Measurements from ENCODE around the gene CLDN3. TPM values are rescaled to one million over a fixed set of nuclear protein-coding genes. Genes with fewer than 3 reads are reported as not detected.

Gene CLDN3
- total and polyA plus RNA-seq, 10 of the 15 experiments (the other 5 are each of a cell fraction or from before 2014, with no cell fraction given) = 0.05 TPM; not detected in 9

- ChIA-PET SMC1A (ENCODE audit: uncharacterized antibody, unreplicated experiment) (no interaction called here), POLR2A (no interaction called here), CTCF (interaction anchor here (1.4 kb wide), 1 partner anchor 10 kb away, joined by 3 read pairs; no protein-coding TSS in a partner anchor), RAD21 (ENCODE audit: unreplicated experiment) (no interaction called here)
- Histone ChIP-seq H3K9me3 (replicated peaks; ENCODE audit: control insufficient read depth, insufficient read depth, low read length) (no peaks in the 10 kb centered on the region), H2AFZ (ENCODE audit: control insufficient read depth, low read depth, low read length) (no peak overlapping the region), H3K4me3 (no peak overlapping the region), H3K4me1 (ENCODE audit: control insufficient read depth, insufficient read depth, low read length) (no peaks in the 10 kb centered on the region), H3K79me2 (ENCODE audit: control insufficient read depth, insufficient read depth, low read length) (no peaks in the 10 kb centered on the region), H4K20me1 (ENCODE audit: control insufficient read depth, insufficient read depth) (no peaks in the 10 kb centered on the region), H3K27me3 (replicated peaks in 1 of 2; ENCODE audit: control insufficient read depth in 2 of 2, insufficient read depth in 2 of 2, low read length in 1 of 2) (no peaks in the 10 kb centered on the region), H3K9ac (ENCODE audit: control insufficient read depth, insufficient read depth, low read length) (no peak overlapping the region), H3K27ac (ENCODE audit: control insufficient read depth, insufficient read depth) (no peak overlapping the region), H3K36me3 (ENCODE audit: control insufficient read depth in 2 of 2, insufficient read depth in 2 of 2, low read length in 1 of 2) (no peaks in the 10 kb centered on the region), H3K4me2 (ENCODE audit: control insufficient read depth, insufficient read depth) (no peak overlapping the region)
- 58% methylated on average over 4 of the region's 4 CpGs for WGBS (ENCODE audit: insufficient coverage, insufficient replicate concordance, low lambda C conversion rate, missing lambda C conversion rate)
- intact Hi-C loops (cut with micrococcal nuclease; ENCODE audit: unreplicated experiment) (no loop called here), in situ Hi-C loops (cut with MboI) (no loop called here)
- no TSS peak for BruUV-seq (replicated peaks)
- no peak for TF ChIP-seq ZZZ3 (IDR thresholded peaks at IDR 0.05; ENCODE audit: control insufficient read depth, insufficient read length, low read depth)
- TF ChIP-seq NFYB (IDR thresholded peaks at IDR 0.05; ENCODE audit: insufficient read depth, low read depth, low read length) = no peak
- no peak for TF ChIP-seq PAX8 (IDR thresholded peaks at IDR 0.05)
- no peak for TF ChIP-seq TBL1XR1 (IDR thresholded peaks at IDR 0.05; ENCODE audit: low read depth, low read length)
- TF ChIP-seq ASH2L (IDR thresholded peaks at IDR 0.05; ENCODE audit: borderline replicate concordance, low read depth) = no peak
- no peak for TF ChIP-seq EED (IDR thresholded peaks at IDR 0.05; ENCODE audit: low read depth)
- FAIRE-seq (no peak), DNase-seq (ENCODE audit: low read depth, low spot score) (no peak), ATAC-seq (no peak)
Measured at GRCh38 chr7:73802459-73802858, 32.4 kb upstream of the CLDN3 start.

GRCh38 chr7:73801577-73801976 lies 31.5 kb upstream of the CLDN3 start:
- intact Hi-C loops (cut with micrococcal nuclease; ENCODE audit: unreplicated experiment) = no loop called here
- ATAC-seq (no peak), DNase-seq (ENCODE audit: low read depth, low spot score) (no peak), FAIRE-seq (no peak)
- BruUV-seq (replicated peaks) = no TSS peak
- Histone ChIP-seq H2AFZ (ENCODE audit: control insufficient read depth, low read depth, low read length) (no peak overlapping the region), H3K27me3 (replicated peaks in 1 of 2; ENCODE audit: control insufficient read depth in 2 of 2, insufficient read depth in 2 of 2, low read length in 1 of 2) (no peaks in the 10 kb centered on the region), H3K27ac (ENCODE audit: control insufficient read depth, insufficient read depth) (no peak overlapping the region), H3K4me3 (no peak overlapping the region), H3K36me3 (ENCODE audit: control insufficient read depth in 2 of 2, insufficient read depth in 2 of 2, low read length in 1 of 2) (no peaks in the 10 kb centered on the region), H3K4me1 (ENCODE audit: control insufficient read depth, insufficient read depth, low read length) (no peaks in the 10 kb centered on the region), H3K79me2 (ENCODE audit: control insufficient read depth, insufficient read depth, low read length) (no peaks in the 10 kb centered on the region), H3K9me3 (replicated peaks; ENCODE audit: control insufficient read depth, insufficient read depth, low read length) (no peaks in the 10 kb centered on the region), H4K20me1 (ENCODE audit: control insufficient read depth, insufficient read depth) (no peaks in the 10 kb centered on the region), H3K9ac (ENCODE audit: control insufficient read depth, insufficient read depth, low read length) (no peak overlapping the region), H3K4me2 (ENCODE audit: control insufficient read depth, insufficient read depth) (no peak overlapping the region)
- TF ChIP-seq MXI1 (IDR thresholded peaks at IDR 0.05; ENCODE audit: low read depth, low read length) (no peak), HSF1 (IDR thresholded peaks at IDR 0.05; ENCODE audit: low read depth, low read length) (no peak), CHD2 (IDR thresholded peaks at IDR 0.05; ENCODE audit: borderline replicate concordance, low read depth, low read length) (no peak), ZNF592 (IDR thresholded peaks at IDR 0.05) (no peak)
- WGBS (ENCODE audit: insufficient coverage, insufficient replicate concordance, low lambda C conversion rate, missing lambda C conversion rate) = 0% methylated on average over 1 of the region's 1 CpG
- in situ Hi-C loops (cut with MboI) = no loop called here
- RAD21 ChIA-PET (ENCODE audit: unreplicated experiment) = no interaction called here
- CTCF ChIA-PET = interaction anchor here (0.6 to 1.4 kb wide), 2 partner anchors 10 to 55 kb away, joined by 3 read pairs; no protein-coding TSS in a partner anchor
- POLR2A ChIA-PET = no interaction called here
- SMC1A ChIA-PET (ENCODE audit: uncharacterized antibody, unreplicated experiment) = no interaction called here

All from GM12878 (cell line).